Heart right ventricle (tissue), 16 donors: ENCODE data around the gene CEACAM16. TPM values are rescaled to one million over a fixed set of nuclear protein-coding genes. Genes with fewer than 3 reads are reported as not detected.

Experiments
- ATAC-seq, 8 donors: fragments of 200-7000 bp; cut with Tn5 transposase; one replicate each; pipeline ENCODE4 v1.9.1; 2020; ENCODE audit warnings: mild to moderate bottlenecking in 8 of 8, moderate library complexity in 8 of 8, moderate number of reproducible peaks in 1 of 8
- DNase-seq, 2 donors: peaks; one replicate each; pipeline ENCODE4 v3.0.0-alpha.2; 2020
- H3K27ac ChIP-seq, 10 donors: fragments of 200-600 bp; sonication (generic) in 2 of 10; one replicate each; pipeline versions ENCODE4 v1.5.0 to v1.8.0; 2020 to 2022; ENCODE audit warnings: mild to moderate bottlenecking in 3 of 10
- H3K27me3 ChIP-seq, 7 donors: fragments of 200-600 bp; one replicate each; pipeline ENCODE4 v1.8.0; 2021 to 2022; ENCODE audit warnings: mild to moderate bottlenecking in 2 of 7
- H3K36me3 ChIP-seq, 9 donors: fragments of 200-600 bp; sonication (generic) in 1 of 9; one replicate each; pipeline versions ENCODE4 v1.5.0 to v1.8.0; 2020 to 2022; ENCODE audit warnings: mild to moderate bottlenecking in 2 of 9
- H3K4me1 ChIP-seq, 9 donors: fragments of 200-600 bp; sonication (generic) in 1 of 9; one replicate each; pipeline versions ENCODE4 v1.5.0 to v1.8.0; 2020 to 2022; ENCODE audit warnings: mild to moderate bottlenecking in 4 of 9
- H3K4me3 ChIP-seq, 10 donors: fragments of 200-600 bp; sonication (generic) in 2 of 10; one replicate each; pipeline versions ENCODE4 v1.5.0 to v1.8.0; 2020 to 2022; ENCODE audit warnings: mild to moderate bottlenecking in 7 of 10, moderate library complexity in 2 of 10
- H3K9me3 ChIP-seq, 11 donors: fragments of 200-600 bp in 10 of 11; sonication (generic) in 2 of 11; one replicate each; pipeline versions ENCODE4 v1.5.0 to v1.8.0; 2013 to 2022; ENCODE audit warnings: mild to moderate bottlenecking in 2 of 11, control low read depth in 1 of 11, moderate library complexity in 1 of 11
- WGBS, 2 donors: extraction: QIAGEN DNeasy Blood & Tissue Kit; methylation state at CpG; one replicate each; pipeline ENCODE4 v1.1.7; 2013; ENCODE audit warnings: inconsistent platforms in 1 of 2; 5-methylcytosine and 5-hydroxymethylcytosine counted together
- intact Hi-C, 10 donors: fragments of 100-400 bp; cut with DNase I; formaldehyde crosslinking; loops; one replicate each; pipeline versions ENCODE4 v1.11.1 to v1.14.2; 2022
- polyA plus RNA-seq, 2 donors: library from polyadenylated mRNA; stranded (reverse); fragments of 200-250 nt; gene quantifications; one replicate each; pipeline ENCODE4 v1.2.3, GENCODE V29; 2013
- total RNA-seq, 10 donors: library from RNA; stranded (reverse); fragmentation: NEBNext Ultra II Directional in 3 of 10; extraction: Animal tissue kit (Norgen Biotek cat#: 25700) in 3 of 10; gene quantifications; one replicate each; pipeline versions ENCODE4 v1.2.1 to v1.2.4, GENCODE V29; 2021 to 2023
- TF ChIP-seq, protein P1 (sequence below), 9 donors: fragments of 200-600 bp; sonication (generic) in 2 of 9; IDR thresholded peaks; one replicate each; pipeline versions ENCODE4 v1.5.0 to v1.8.0; 2021 to 2022; ENCODE audit warnings: antibody characterized with exemption in 9 of 9, mild to moderate bottlenecking in 5 of 9, moderate library complexity in 1 of 9
- donor health status: Arrhythmogenic right ventricular cardiomyopathy.
- donor health status: ischemic (EF 13 %, LVEDD 7.1; RV severe dilation, severe dysfunction).
- donor health status: healthy with polysubstance abuse.
- donor health status: DM: no; HTN: yes; CAD: no.
- donor health status: DM: no; HTN: no; CAD: no.
- donor health status: ischemic (EF 25% LVEDD 6.9; RV normal size, moderate dysfunction).
- donor health status: ischemic (EF 25% LVEDD 5.7; RV mildly dilated, moderate dysfunction).
- donor health status: healthy.
- donor health status: DM: yes; HTN: yes; CAD: no.
- donor health status: Ischemic cardiomyopathy.
- donor health status: ischemic (EF 35%, LVEDD 5.7; RV mildly dilated, moderate dysfunction).
- donor health status: nonischemic (EF 11% LVEDD 7.7; RV severe dilation, severe dysfunction).
- donor health status: DM: yes; HTN: yes; CAD: no.
- donor health status: PGD.
- donor health status: ischemic (EF 29% LVEDD 5.4; RV normal size, mild dysfunction).
- donor health status: nonischemic (EF 23%, LVEDD 6.1; RV moderate dilation, normal function).

The CEACAM16 gene
- total and polyA plus RNA-seq, 12 donors: not detected

DNA sequence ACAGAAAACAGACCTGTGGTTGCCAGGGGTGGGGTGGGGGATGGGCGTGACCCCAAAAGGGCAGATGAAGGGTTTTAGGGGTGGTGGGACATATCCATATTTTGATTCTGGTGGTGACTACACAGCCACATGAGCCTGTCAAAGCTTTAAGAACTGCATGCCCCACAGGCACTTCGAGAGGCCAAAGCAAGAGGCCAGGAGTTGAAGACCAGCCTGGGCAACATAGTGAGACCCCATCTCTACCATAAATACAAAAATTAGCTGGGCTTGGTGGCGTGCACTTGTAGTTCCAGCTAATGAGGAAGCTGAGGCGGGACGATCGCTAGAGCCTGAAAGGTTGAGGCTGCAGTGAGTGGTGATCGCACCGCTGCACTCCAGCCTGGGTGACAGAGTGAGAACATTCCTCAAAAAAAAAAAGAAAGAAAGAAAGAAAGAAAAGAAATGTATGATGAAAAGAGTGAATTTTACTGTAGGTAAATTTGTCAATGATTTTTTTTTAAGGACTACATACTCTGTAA is 30.6 kb downstream of the CEACAM16 start:
- no peaks in the 10 kb centered on the region for H3K9me3 ChIP-seq
- no peak overlapping the region for H3K4me3 ChIP-seq
- no peak overlapping the region for H3K27ac ChIP-seq
- TF ChIP-seq, protein P1, sequence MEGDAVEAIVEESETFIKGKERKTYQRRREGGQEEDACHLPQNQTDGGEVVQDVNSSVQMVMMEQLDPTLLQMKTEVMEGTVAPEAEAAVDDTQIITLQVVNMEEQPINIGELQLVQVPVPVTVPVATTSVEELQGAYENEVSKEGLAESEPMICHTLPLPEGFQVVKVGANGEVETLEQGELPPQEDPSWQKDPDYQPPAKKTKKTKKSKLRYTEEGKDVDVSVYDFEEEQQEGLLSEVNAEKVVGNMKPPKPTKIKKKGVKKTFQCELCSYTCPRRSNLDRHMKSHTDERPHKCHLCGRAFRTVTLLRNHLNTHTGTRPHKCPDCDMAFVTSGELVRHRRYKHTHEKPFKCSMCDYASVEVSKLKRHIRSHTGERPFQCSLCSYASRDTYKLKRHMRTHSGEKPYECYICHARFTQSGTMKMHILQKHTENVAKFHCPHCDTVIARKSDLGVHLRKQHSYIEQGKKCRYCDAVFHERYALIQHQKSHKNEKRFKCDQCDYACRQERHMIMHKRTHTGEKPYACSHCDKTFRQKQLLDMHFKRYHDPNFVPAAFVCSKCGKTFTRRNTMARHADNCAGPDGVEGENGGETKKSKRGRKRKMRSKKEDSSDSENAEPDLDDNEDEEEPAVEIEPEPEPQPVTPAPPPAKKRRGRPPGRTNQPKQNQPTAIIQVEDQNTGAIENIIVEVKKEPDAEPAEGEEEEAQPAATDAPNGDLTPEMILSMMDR (IDR thresholded peaks at IDR 0.05): no peak
- DNase-seq: no peak
- intact Hi-C loops: loop anchor here in 2 of 10 donors (5.0 to 10.0 kb wide), 2 partner anchors 115 to 518 kb away; partner anchors contain the start of genes NECTIN2 (in 2 of the 2) and EXOC3L2 (in 1 of the 2)
- H3K4me1 ChIP-seq: peaks cover 3 to 25% (median 11%) of the 10 kb centered on the region in 9 donors
- no peaks in the 10 kb centered on the region for H3K36me3 ChIP-seq
- H3K27me3 ChIP-seq: no peaks in the 10 kb centered on the region
- WGBS, 2 donors: 87 to 91% methylated on average over 8 of the region's 8 CpGs
- no peak for ATAC-seq

GRCh38 chr19:44731081-44731480 is 32.1 kb downstream of the CEACAM16 start:
- ATAC-seq (no peak), DNase-seq (no peak)
- 94% methylated on average over 5 of the region's 5 CpGs for WGBS, 2 donors
- Histone ChIP-seq H3K36me3 (no peaks in the 10 kb centered on the region), H3K9me3 (no peaks in the 10 kb centered on the region), H3K27ac (no peak overlapping the region), H3K4me1 (peaks cover 0 to 12% (median 0%) of the 10 kb centered on the region in 9 donors), H3K4me3 (no peak overlapping the region), H3K27me3 (no peaks in the 10 kb centered on the region)
- intact Hi-C loops: loop anchor here in 1 of 10 donors (5.0 kb wide), 1 partner anchor 516 kb away; the partner anchor contains the start of gene EXOC3L2
- TF ChIP-seq, protein P1 (IDR thresholded peaks at IDR 0.05): no peak

- TF ChIP-seq, protein P1 (IDR thresholded peaks at IDR 0.05): no peak
- WGBS, 2 donors: 75 to 79% methylated on average over 5 of the region's 5 CpGs
- Histone ChIP-seq H3K36me3 (no peaks in the 10 kb centered on the region), H3K9me3 (no peaks in the 10 kb centered on the region), H3K4me3 (no peak overlapping the region), H3K27ac (no peak overlapping the region), H3K4me1 (peaks cover 0 to 13% (median 0%) of the 10 kb centered on the region in 9 donors), H3K27me3 (no peaks in the 10 kb centered on the region)
- ATAC-seq: no peak
- intact Hi-C loops: loop anchor here in 1 of 10 donors (5.0 kb wide), 1 partner anchor 516 kb away; the partner anchor contains the start of gene EXOC3L2
- DNase-seq: no peak
Measured at GRCh38 chr19:44731622-44732021, 32.7 kb downstream of the CEACAM16 start.

DNA sequence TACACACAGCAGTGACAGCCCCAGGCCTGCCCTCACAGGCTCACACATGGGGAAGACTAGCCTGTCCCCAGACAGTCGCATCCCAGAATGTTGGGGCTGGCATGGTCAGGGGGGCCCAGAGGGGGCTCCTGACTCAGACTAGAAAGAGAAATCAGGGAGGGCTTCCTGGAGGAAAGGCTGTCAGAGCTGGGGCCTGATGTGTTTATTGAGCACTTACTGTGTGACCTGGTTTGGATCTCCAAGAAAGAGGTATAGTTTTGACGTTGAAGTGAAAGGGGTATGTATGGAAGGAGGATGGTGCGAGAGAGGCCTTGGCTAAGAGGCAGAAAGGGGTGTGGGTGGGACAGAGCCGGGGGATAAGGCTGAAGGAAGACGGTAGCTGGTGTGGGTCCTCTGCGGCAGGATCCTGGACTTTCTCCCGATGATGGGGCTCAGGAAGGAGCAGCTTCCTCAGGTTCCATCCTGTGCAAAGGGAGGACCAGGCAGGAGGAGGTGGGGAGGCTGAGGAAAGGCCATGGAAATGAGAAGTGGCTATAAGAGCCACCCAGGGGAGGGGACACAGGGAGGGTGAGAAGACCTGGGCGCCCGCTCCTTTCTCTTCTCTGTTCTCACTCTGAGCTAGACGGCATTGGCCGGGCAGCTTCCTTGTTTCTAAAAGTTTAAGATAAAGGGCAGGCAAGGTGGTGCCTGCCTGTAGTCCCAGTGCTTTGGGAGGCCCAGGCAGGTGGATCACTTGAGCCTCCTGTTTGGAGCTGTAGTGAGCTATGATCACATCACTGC is 33.5 kb downstream of the CEACAM16 start:
- DNase-seq: no peak
- no peak overlapping the region for H3K4me3 ChIP-seq
- ATAC-seq: no peak
- WGBS, 2 donors: 71 to 76% methylated on average over 11 of the region's 11 CpGs
- H3K27ac ChIP-seq: no peak overlapping the region
- H3K36me3 ChIP-seq: no peaks in the 10 kb centered on the region
- no peaks in the 10 kb centered on the region for H3K9me3 ChIP-seq
- TF ChIP-seq, protein P1 (IDR thresholded peaks at IDR 0.05): no peak
- H3K27me3 ChIP-seq: no peaks in the 10 kb centered on the region
- intact Hi-C loops: loop anchor here in 1 of 10 donors (5.0 kb wide), 1 partner anchor 515 kb away; the partner anchor contains the start of gene EXOC3L2
- H3K4me1 ChIP-seq: peaks cover 0 to 21% (median 0%) of the 10 kb centered on the region in 9 donors
